GM19455 (cell line): Measurements from ENCODE around the gene DNAJC5.
A peak's percentile ranks its signal among the peaks of the same experiment; 100 is the strongest.

ENCODE experiments used
- ATAC-seq: cut with Tn5 transposase; IDR thresholded peaks from one replicate; pipeline ENCODE4 v1.9.1; 2021; ENCODE audit not compliant: unreplicated experiment

The DNAJC5 gene

DNA sequence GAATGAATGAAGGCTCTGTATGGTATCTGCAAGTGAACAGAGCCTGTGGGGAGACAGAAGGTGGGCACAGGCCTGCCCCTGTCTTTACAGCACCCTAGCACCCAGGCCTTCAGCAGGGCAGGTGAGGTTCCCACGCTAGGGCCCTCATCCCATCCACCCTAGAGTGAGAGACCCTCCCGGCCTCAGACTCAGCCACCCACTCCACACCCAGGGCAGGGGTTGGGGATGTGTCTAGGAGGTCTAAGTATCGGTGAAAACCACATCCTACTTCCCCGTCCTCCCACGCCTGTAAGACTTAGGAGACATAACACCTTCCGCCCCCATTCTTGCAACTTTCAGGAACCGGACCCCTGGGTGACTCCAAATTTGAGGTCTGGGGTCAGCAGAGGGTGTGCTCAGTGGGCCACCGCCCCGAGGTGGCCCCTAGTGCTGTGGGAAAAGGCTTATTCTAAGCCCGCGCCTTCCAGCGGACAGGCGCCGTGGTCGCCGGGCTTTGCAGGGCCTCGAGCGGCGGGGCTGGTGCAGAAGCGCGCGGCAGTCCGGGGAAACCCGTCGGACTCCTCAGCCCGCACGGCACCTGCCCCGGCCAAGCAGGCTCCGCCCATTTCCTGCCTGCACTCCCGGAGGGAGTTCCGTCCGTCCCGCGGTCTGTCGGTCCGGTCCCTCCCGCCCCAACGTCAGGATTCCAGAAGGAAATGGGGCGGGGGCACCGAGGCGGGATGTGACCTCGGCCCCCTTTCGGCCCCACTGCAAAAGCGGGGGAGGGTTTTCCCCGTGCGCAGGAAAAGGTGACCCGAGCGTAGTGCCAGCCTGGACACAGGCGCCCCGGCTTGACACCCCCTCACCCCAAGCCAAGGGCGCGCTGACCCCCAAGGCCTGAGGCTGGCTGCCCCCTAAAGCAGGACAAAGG, 83.6 kb downstream of the DNAJC5 start:
- peak; percentile 36 for ATAC-seq

DNA sequence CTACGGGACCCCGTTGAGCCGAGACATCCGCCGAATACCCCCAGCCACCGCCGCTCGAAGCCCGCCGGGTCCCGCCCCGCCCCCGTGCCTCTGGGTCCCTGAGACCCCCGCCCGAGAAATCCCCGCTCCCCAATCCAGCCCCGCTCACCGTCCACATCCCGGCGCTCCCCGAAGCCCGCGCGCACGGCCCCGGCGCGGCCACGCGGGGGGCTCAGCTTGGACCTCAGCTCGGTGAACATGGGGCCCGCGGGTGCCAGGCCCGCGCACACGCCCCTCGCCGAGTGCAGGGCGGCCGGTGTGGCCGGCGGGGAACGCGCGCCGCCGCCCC, 84.3 kb downstream of the DNAJC5 start:
- ATAC-seq, result no peak

GRCh38 chr20:63979557-63980316, 84.8 kb downstream of the DNAJC5 start, which contains the start of gene SAMD10:
Gene SAMD10 (minus strand): TSS chr20:63979642. CDS start chr20:63979467, 175 bp downstream.
- no peak for ATAC-seq

GRCh38 chr20:63980317-63980805, 85.4 kb downstream of the DNAJC5 start:
- peak; percentile 5 for ATAC-seq

- ATAC-seq, result peak; percentile 40
Observed at GRCh38 chr20:63980806-63981728, 86.1 kb downstream of the DNAJC5 start, which contains the start of gene PRPF6. Gene PRPF6 (plus strand): TSS chr20:63981132. CDS start chr20:63981246, 114 bp downstream.

DNA sequence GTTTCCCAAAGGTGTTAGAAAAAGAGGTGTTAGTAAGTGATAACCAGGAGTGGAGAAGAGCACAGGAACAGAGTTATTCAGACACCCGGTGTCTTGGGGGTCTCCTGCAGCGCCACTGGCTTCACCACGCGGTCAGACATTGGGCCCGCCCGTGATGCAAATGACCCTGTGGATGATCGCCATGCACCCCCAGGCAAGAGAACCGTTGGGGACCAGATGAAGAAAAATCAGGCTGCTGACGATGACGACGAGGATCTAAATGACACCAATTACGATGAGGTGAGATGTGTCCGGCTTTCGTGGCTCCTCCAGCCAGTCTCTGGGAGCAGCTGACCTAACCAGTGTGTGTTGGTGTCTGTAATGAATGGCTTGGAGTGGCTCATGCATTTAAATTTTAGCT, 88.0 kb downstream of the DNAJC5 start:
- ATAC-seq, result no peak
